ENCODE measurements around the gene PARD3. TPM values are rescaled to one million over a fixed set of nuclear protein-coding genes. Genes with fewer than 3 reads are reported as not detected.
A peak's percentile ranks its signal among the peaks of the same experiment; 100 is the strongest.

PARD3 gene
- total RNA-seq, 2 donors from 2014 or later, result 59.6 to 74.6 TPM

GRCh38 chr10:34507217-34507616 lies 307.9 kb downstream of the PARD3 start:
- 81% methylated on average over 3 of the region's 3 CpGs; no CpG with 5 or more reads in 1 of the 2 experiments for WGBS, 2 experiments (ENCODE audit: insufficient coverage in 1 of 2, insufficient read length in 1 of 2)
- Mint-ChIP-seq H3K4me1 (peaks cover 56% of the 10 kb centered on the region), H3K9me3 (no peaks in the 10 kb centered on the region), H3K36me3 (ENCODE audit: low read depth) (peaks cover 2% of the 10 kb centered on the region), H3K27ac (peak overlapping the region; percentile 91), H3K4me3 (no peak overlapping the region), H3K27me3 (ENCODE audit: insufficient read depth) (no peaks in the 10 kb centered on the region)
- Histone ChIP-seq H3K9ac (ENCODE audit: extremely low read depth, low read length, poor library complexity, severe bottlenecking) (peak overlapping the region; percentile 24), H3K36me3 (ENCODE audit: control insufficient read depth, insufficient read depth, low read length) (peaks cover 6% of the 10 kb centered on the region), H3K4me3 (ENCODE audit: low read length) (peak overlapping the region; percentile 24), H3K27ac (ENCODE audit: low read depth, low read length) (peak overlapping the region; percentile 39), H3K4me1 (ENCODE audit: control insufficient read depth, insufficient read depth, low read length) (peaks cover 10% of the 10 kb centered on the region), H3K9me3 (ENCODE audit: control insufficient read depth, low read length) (no peaks in the 10 kb centered on the region), H3K27me3 (ENCODE audit: control insufficient read depth, insufficient read depth, low read length, poor library complexity, severe bottlenecking) (no peaks in the 10 kb centered on the region)
- TF ChIP-seq CTCF (conservative IDR thresholded peaks at IDR 0.05), result no peak
- DNase-seq, result no peak

GRCh38 chr10:34506786-34507185 lies 308.3 kb downstream of the PARD3 start:
- peaks cover 10% of the 10 kb centered on the region for H3K4me1 ChIP-seq (ENCODE audit: control insufficient read depth, insufficient read depth, low read length)
- 75 to 86% methylated on average over 5 of the region's 5 CpGs for WGBS, 2 experiments (ENCODE audit: insufficient coverage in 1 of 2, insufficient read length in 1 of 2)
- H3K9me3 Mint-ChIP-seq, result no peaks in the 10 kb centered on the region
- H3K36me3 ChIP-seq (ENCODE audit: control insufficient read depth, insufficient read depth, low read length), result peaks cover 10% of the 10 kb centered on the region
- peak overlapping the region; percentile 24 for H3K4me3 ChIP-seq (ENCODE audit: low read length)
- H3K27ac ChIP-seq (ENCODE audit: low read depth, low read length), result peak overlapping the region; percentile 39
- peaks cover 58% of the 10 kb centered on the region for H3K4me1 Mint-ChIP-seq
- H3K36me3 Mint-ChIP-seq (ENCODE audit: low read depth), result peaks cover 7% of the 10 kb centered on the region
- H3K9ac ChIP-seq (ENCODE audit: extremely low read depth, low read length, poor library complexity, severe bottlenecking), result peak overlapping the region; percentile 24
- H3K27me3 ChIP-seq (ENCODE audit: control insufficient read depth, insufficient read depth, low read length, poor library complexity, severe bottlenecking), result no peaks in the 10 kb centered on the region
- no peak for DNase-seq
- TF ChIP-seq CTCF (conservative IDR thresholded peaks at IDR 0.05), result no peak
- peak overlapping the region; percentile 91 for H3K27ac Mint-ChIP-seq
- no peak overlapping the region for H3K4me3 Mint-ChIP-seq
- no peaks in the 10 kb centered on the region for H3K27me3 Mint-ChIP-seq (ENCODE audit: insufficient read depth)
- H3K9me3 ChIP-seq (ENCODE audit: control insufficient read depth, low read length), result peaks cover 2% of the 10 kb centered on the region

- Histone ChIP-seq H3K4me1 (ENCODE audit: control insufficient read depth, insufficient read depth, low read length) (peaks cover 10% of the 10 kb centered on the region), H3K27ac (ENCODE audit: low read depth, low read length) (no peak overlapping the region), H3K9me3 (ENCODE audit: control insufficient read depth, low read length) (peaks cover 5% of the 10 kb centered on the region), H3K9ac (ENCODE audit: extremely low read depth, low read length, poor library complexity, severe bottlenecking) (no peak overlapping the region), H3K4me3 (ENCODE audit: low read length) (no peak overlapping the region), H3K36me3 (ENCODE audit: control insufficient read depth, insufficient read depth, low read length) (peaks cover 21% of the 10 kb centered on the region), H3K27me3 (ENCODE audit: control insufficient read depth, insufficient read depth, low read length, poor library complexity, severe bottlenecking) (no peaks in the 10 kb centered on the region)
- Mint-ChIP-seq H3K4me1 (peaks cover 59% of the 10 kb centered on the region), H3K36me3 (ENCODE audit: low read depth) (peaks cover 13% of the 10 kb centered on the region), H3K4me3 (no peak overlapping the region), H3K27ac (peak overlapping the region; percentile 85), H3K27me3 (ENCODE audit: insufficient read depth) (no peaks in the 10 kb centered on the region), H3K9me3 (no peaks in the 10 kb centered on the region)
- TF ChIP-seq CTCF (conservative IDR thresholded peaks at IDR 0.05), result no peak
- 69% methylated on average over 2 of the region's 2 CpGs; no CpG with 5 or more reads in 1 of the 2 experiments for WGBS, 2 experiments (ENCODE audit: insufficient coverage in 1 of 2, insufficient read length in 1 of 2)
- peak; percentile 55 for DNase-seq
These were observed 309.8 kb downstream of the PARD3 start for GRCh38 chr10:34505338-34505737.

Measured in endodermal cell (in vitro differentiated cells).